GM19043 (cell line): ENCODE results near the gene CD93.

ENCODE experiments used
- ATAC-seq: cut with Tn5 transposase; IDR thresholded peaks from one replicate; pipeline ENCODE4 v1.9.1; 2021; ENCODE audit warnings: low read depth; ENCODE audit not compliant: unreplicated experiment

The CD93 gene

GRCh38 chr20:23039885-23040508 is 46.1 kb downstream of the CD93 start:
- ATAC-seq, result no peak

GRCh38 chr20:23039136-23039875 is 46.8 kb downstream of the CD93 start:
- no peak for ATAC-seq

- no peak for ATAC-seq
These were observed 49.1 kb downstream of the CD93 start for GRCh38 chr20:23037017-23037481.

- no peak for ATAC-seq
These were observed 49.8 kb downstream of the CD93 start for GRCh38 chr20:23036371-23036770.

GRCh38 chr20:23035731-23036130 is 50.4 kb downstream of the CD93 start:
- ATAC-seq, result no peak

- ATAC-seq, result no peak
These were observed 51.1 kb downstream of the CD93 start, which contains the start of gene SSTR4 for GRCh38 chr20:23034721-23035671. SSTR4 (plus strand) TSS chr20:23035312; CDS start chr20:23035484, 172 bp downstream.

- ATAC-seq, result no peak
These were observed 52.2 kb downstream of the CD93 start for GRCh38 chr20:23033918-23034317.

GRCh38 chr20:23032750-23033078 is 53.4 kb downstream of the CD93 start:
- ATAC-seq, result no peak

GRCh38 chr20:23032056-23032749 is 53.9 kb downstream of the CD93 start:
- no peak for ATAC-seq

GRCh38 chr20:23031346-23031745 is 54.8 kb downstream of the CD93 start:
- ATAC-seq, result no peak
